ENCODE data around the gene SYT14.
"Not testable (repeated sequence)": the region's sequence is repeated elsewhere in the genome, so short reads cannot be mapped to it uniquely, and the experiment has no call there.

SYT14 gene

DNA sequence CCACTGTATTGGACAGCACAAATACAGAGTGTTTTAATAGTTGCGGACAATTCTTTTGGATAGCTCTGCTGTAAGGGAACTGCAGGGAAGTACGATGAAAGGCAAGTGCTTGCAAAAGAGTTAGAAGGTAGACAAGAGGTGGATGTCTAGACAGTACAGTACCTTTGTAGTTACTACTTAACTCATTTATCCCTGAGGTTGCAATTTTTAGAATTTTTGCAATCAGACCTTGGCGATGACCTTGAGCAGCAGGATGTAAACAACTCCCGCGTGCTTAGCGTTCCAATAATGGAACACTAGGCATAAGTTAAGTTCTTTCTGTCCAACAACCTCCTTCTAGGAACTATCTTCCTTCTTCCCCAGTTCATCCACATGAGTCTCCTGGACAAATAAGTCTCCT lies 1.9 kb upstream of the SYT14 start:
- DNase-seq (ENCODE audit: extremely low read depth in 1 of 2, low read depth in 1 of 2) = no peak

DNA sequence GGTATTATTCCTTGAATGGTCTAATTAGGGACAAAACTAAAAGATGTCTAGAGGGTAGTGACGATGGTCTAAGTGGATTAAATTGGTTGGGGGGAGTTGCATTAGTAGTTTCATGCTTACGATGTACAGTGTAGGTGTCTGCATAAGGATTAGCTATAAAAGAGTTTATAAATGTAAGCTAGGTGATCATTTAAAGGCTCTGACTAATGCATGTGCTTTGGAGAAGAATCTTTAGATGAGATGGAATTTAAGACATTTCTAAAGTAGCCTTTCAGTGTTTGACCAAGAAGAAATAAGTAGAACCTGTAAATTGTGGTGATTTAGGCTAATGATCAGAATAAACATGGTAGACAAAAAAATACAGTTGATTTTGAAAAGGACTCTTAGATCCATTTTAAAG lies 7.4 kb downstream of the SYT14 start:
- DNase-seq (ENCODE audit: extremely low read depth in 1 of 2, low read depth in 1 of 2) = no peak

DNA sequence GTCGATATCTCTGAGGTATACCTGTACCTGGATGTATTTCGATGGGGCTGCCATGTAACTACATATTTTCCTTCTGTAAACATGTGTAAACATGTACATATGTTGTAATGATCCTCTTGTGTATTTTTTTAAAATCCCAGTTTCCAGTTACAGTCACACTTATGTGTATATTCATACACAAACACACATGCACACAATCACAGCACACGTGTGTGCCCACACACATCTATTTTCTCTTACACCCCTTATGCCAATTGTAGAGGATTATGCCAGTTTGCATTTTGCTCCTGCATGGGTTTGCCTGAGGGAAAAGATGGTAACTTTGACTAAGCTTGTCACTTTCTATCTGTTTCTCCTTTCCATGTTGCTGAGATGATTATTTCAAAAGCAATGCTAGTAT lies 10.1 kb downstream of the SYT14 start:
- DNase-seq (ENCODE audit: extremely low read depth in 1 of 2, low read depth in 1 of 2) = no peak

DNA sequence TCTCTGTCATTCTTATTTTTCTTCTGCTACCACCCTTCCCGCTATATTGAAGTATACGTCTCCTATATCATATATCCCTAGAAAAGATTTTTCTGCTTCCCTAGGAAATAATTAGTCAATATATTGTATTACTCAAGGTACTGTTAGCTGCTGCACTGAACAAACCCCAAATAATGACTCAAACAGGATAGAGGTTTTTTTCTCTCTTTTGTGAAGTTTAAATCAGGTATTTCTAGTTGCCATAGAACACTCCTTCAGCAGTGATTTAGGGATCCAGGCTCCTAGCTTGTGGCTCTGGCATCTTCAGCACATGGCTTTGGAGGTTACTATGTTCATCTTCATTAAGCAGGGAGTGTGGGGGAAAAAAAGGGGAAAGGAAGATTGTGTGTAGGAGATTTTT lies 18.1 kb downstream of the SYT14 start:
- no peak for DNase-seq (ENCODE audit: extremely low read depth in 1 of 2, low read depth in 1 of 2)

DNA sequence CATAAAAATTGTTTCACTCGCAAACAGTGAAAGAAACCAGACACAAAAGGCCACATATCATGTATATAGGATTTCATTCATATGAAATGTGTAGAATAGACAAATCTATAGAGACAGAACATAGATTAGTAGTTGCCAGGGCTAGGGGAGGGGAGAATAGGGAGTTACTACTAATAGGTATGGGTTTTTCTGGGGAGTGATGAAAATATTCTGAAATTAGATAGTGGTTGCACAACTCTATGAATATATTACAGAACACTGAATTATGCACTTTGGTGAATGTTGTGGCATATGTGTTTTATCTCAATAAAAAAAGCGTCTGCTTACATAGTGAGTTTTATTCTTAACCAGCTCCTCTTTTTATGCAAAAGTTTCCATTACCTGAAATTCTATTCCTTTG lies 21.6 kb downstream of the SYT14 start:
- no peak for DNase-seq (ENCODE audit: extremely low read depth in 1 of 2, low read depth in 1 of 2)

- DNase-seq (ENCODE audit: extremely low read depth in 1 of 2, low read depth in 1 of 2) = no peak
Observed at GRCh38 chr1:209960926-209961325, 22.9 kb downstream of the SYT14 start.

DNA sequence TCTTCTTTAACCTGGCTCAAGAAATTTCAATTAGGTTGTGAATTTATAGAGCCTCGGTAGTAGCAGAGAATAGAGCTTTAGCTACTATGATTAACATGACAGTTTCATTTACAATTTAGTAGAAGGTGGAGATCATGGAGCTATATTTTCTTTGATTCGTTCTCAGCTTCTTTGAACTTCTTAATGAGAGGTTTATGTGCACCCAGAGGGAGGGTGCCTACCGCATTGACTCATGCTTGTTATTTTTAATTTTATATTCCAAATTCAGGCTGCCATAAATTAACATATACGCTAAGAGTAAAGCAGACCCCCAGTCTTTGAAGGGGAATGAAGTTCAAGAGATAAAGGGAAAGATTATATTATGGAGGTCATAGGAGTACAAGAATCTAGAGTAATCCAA lies 24.4 kb downstream of the SYT14 start:
- no peak for DNase-seq (ENCODE audit: extremely low read depth in 1 of 2, low read depth in 1 of 2)

DNA sequence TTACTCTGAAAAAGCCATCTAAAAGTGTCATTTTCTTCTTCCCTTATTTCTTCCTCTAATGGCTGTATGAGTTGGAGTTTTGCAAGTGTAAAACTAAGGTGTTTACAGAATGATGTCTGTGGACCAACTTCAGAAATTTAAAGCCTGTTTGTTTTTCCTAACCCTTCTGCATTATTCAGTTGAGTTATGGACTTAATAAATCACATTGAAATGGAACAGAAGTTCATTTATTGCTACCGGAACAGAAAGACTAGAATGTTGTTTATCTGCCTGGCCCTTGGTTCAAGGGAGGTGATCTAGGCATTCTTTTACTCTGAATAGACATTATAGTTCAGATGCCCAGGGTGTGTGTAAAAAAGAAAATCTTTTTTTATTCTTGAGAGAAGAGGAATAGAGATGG lies 24.8 kb downstream of the SYT14 start:
- no peak for DNase-seq (ENCODE audit: extremely low read depth in 1 of 2, low read depth in 1 of 2)

DNA sequence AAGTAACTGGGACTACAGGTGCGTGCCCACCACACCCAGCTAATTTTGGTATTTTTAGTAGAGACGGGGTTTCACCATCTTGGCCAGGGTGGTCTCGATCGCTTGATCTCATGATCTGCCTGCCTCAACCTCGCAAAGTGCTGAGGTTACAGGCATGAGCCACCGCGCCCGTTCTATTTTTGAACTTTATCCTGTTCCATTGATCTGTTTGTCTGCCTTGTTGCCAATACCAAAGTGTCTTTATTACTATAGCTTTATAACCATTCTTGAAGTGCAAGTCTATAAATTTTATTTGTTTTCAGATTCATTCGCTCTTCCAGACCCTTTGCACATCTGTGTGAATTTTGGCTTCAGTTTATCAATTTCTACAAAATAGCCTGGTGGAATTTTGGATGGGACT lies 28.0 kb downstream of the SYT14 start:
- DNase-seq (ENCODE audit: extremely low read depth in 1 of 2, low read depth in 1 of 2) = no peak

GRCh38 chr1:209978721-209979120 lies 40.7 kb downstream of the SYT14 start:
- not testable (repeated sequence) for DNase-seq (ENCODE audit: extremely low read depth in 1 of 2, low read depth in 1 of 2)

DNA sequence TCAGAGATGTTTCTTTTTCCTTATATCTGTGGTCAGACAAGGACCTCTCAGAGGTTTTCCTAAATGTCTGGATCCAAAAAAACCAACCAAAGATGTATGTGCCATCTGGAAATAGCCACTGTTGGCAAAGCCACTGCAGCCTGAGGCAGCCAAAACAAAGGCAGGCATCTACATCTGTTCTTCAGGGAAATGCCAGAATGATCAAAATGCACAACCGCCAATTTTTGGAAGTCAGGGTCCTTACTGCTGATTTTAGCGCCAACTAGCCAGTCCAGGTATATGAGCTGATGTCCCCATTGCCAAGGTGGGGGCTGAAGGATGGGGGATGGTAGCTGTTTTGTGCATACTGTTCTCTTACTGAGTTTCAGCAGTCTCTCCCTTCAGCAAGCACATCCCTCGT lies 45.9 kb downstream of the SYT14 start:
- no peak for DNase-seq (ENCODE audit: extremely low read depth in 1 of 2, low read depth in 1 of 2)

DNA sequence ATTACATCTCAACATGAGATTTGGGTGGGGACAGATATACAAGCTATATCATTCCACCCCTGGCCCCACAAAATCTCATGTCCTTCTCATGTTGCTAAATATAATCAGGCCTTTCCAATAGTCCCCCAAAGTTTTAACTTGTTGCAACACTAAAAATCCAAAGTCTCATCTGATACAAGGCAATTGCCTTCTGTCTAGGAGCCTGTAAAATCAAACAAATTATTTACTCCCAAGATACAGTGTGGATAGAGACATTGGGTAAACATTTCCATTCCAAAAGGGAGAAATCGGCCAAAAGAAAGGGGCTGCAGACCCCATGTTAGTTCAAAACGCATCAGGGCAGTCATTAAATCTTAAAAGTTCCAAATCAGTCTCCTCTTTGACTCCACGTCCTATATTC lies 47.0 kb downstream of the SYT14 start:
- DNase-seq (ENCODE audit: extremely low read depth in 1 of 2, low read depth in 1 of 2) = no peak

GRCh38 chr1:209988706-209989105 lies 50.7 kb downstream of the SYT14 start:
- no peak for DNase-seq (ENCODE audit: extremely low read depth in 1 of 2, low read depth in 1 of 2)

DNA sequence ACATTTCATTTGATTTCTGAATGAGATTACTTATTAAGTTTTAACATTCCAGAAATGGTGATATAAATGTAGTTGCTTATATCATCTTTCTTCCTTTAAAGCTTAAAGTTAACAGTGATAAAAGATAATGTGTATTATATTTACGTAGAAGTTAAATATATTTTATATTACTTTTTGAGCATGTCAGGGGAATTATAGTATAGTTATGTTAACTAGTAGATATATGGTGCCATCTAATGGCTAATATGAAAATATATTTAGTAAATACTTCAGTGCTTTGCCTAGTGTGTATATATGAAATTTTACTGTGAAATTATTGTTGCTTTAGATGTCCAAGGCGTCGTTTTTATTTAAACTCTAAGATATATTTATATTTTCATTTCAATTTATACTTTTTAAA lies 51.5 kb downstream of the SYT14 start:
- DNase-seq (ENCODE audit: extremely low read depth in 1 of 2, low read depth in 1 of 2) = no peak

- no peak for DNase-seq (ENCODE audit: extremely low read depth in 1 of 2, low read depth in 1 of 2)
Observed at GRCh38 chr1:209993061-209993830, 55.2 kb downstream of the SYT14 start.

DNA sequence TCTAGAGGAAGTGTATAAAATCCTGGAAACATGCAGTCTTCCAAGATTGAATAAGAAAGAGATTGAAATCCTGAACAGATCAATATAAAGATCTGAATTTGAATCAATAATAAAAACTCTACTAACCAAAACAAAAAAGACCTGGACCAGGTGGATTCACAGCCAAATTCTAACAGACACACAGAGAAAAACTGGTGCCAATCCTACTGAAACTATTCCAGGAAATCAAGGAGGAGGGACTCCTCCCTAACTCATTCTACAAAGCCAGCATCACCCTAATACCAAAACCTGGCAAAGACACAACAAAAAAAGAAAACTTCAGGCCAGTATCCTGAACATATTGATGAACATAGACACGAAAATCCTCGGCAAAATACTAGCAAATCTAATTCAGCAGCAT lies 58.3 kb downstream of the SYT14 start:
- DNase-seq (ENCODE audit: extremely low read depth in 1 of 2, low read depth in 1 of 2) = no peak

DNA sequence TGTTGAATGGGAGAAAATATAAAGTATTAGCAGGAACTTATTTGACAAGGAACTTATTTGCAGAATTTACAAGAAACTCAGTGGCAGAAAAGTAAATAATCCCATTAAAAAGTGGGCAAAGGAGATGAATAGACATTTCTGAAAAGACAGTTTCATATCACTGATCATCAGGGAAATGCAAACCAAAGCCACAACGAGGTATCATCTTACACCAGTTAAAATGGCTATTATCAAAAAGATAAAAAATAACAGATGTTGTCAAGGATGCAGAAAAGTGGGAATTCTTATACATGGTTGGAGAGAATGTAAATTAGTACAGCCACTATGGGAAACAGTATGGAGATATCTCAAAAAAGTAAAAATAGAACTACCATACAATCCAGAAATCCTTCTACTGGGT lies 61.0 kb downstream of the SYT14 start:
- DNase-seq (ENCODE audit: extremely low read depth in 1 of 2, low read depth in 1 of 2) = no peak

- no peak for DNase-seq (ENCODE audit: extremely low read depth in 1 of 2, low read depth in 1 of 2)
Observed at GRCh38 chr1:210001751-210002150, 63.7 kb downstream of the SYT14 start.

GRCh38 chr1:210003501-210003900 lies 65.5 kb downstream of the SYT14 start:
- no peak for DNase-seq (ENCODE audit: extremely low read depth in 1 of 2, low read depth in 1 of 2)

DNA sequence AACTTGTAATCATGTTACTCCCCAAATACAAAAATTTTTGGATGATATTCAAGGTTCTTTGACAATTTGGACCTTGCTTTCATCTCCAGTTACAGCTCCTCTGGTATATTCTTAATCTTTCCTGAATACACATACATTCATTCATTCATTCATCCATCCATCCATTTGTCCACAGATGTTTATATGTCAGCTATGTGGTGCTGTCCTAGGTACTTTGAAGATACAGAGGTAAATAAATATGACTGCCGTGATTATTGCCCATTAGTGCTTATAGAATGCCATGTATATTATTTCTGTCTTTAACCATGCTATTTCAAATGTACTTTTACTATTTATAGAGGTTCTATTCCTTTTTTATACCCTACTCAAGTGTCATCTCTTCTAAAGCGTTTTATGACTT lies 72.1 kb downstream of the SYT14 start:
- DNase-seq (ENCODE audit: extremely low read depth in 1 of 2, low read depth in 1 of 2) = no peak

DNA sequence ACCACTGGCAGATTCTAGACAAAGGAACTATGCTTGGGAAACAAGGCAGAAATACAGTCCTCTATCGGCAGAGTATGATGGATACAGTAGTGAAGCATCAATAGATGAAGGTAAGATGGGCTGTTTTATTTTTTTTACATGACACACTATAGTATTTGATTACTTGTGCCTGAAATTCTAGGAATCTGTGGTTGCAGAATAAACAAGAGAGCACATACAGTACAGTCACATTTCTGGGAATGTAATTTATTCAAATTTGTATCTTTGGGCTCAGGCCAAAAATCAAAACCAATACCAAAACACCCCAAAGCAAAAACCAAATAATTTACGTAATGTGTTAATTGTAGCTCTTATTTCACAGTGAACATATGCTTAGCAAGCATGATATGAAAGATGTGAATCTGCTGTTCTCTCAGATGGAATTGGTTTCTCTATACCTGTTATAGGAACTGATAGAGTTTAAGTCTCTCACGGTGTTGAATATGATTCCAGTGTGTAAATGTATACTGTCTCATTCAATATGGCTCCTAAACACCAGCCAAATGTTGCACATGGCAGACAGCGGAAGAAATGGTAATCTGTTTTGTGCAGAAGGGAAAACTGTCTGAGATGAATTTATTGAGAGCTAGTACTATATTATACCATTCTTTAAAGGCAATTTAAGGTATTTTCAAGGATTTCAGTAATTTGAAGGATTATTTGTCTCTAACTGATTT lies 83.3 kb downstream of the SYT14 start:
- DNase-seq (ENCODE audit: extremely low read depth in 1 of 2, low read depth in 1 of 2) = no peak

DNA sequence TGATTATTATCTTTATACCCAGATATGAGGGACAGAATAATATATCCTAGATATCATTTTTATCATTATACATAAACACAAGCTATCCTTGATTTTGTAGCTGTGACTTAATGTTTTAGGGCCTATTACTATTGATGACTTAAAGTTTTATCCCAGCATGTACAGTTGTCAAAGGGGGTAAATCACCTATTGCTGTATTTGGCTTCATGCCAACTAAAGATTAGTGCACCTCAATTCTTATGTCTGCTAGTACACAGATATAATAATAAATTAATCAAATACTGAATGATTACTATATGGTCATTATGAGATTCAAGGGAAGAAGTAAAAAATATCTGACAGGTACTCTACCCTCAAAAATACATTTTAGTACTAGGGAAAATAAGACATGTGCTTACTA lies 84.0 kb downstream of the SYT14 start:
- no peak for DNase-seq (ENCODE audit: extremely low read depth in 1 of 2, low read depth in 1 of 2)

DNA sequence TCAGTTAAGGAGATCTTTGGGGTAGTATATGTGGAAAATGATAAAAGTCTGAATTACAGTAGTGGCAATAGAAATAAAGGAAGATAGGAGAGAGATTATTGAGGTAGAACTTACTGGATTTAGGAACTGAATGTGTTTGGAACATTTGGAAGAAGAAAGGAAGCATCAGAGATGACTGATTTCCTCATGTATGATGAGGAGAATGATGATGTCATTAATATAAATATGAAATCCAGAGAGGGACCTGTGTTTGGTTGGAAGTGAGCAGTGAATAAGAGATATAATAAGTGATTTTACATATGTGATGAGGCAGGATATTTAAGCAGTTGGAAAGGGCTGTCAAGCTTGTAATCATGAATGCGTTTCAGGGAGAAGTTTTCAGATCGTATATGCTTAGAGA lies 86.3 kb downstream of the SYT14 start:
- no peak for DNase-seq (ENCODE audit: extremely low read depth in 1 of 2, low read depth in 1 of 2)
